ENCODE data around the gene TGIF2LX.
"Not testable (repeated sequence)": the region's sequence is repeated elsewhere in the genome, so short reads cannot be mapped to it uniquely, and the experiment has no call there.

DNA sequence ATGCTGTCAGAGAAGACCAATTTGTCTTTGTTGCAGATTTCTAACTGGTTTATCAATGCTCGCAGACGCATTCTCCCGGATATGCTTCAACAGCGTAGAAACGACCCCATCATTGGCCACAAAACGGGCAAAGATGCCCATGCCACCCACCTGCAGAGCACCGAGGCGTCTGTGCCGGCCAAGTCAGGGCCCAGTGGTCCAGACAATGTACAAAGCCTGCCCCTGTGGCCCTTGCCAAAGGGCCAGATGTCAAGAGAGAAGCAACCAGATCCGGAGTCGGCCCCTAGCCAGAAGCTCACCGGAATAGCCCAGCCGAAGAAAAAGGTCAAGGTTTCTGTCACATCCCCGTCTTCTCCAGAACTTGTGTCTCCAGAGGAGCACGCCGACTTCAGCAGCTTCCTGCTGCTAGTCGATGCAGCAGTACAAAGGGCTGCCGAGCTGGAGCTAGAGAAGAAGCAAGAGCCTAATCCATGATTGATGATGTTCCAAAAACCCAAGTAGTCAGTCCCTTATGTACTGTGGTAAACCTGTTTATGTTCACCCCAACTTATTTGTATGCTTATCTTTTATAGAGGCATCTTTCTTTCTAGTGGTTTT is 728 bp downstream of the TGIF2LX start:
- TF ChIP-seq CTCF (IDR thresholded peaks at IDR 0.05); ZFX (IDR thresholded peaks at IDR 0.05; ENCODE audit: borderline replicate concordance): not testable (repeated sequence)
